K562 (cell line): Measurements from ENCODE around the gene MSL2. TPM values are rescaled to one million over a fixed set of nuclear protein-coding genes. Genes with fewer than 3 reads are reported as not detected.

ENCODE experiments used
- ATAC-seq: fragments of 200-7000 bp; cut with Tn5 transposase; 3 replicates; pipeline ENCODE4 v1.9.1; 2020; ENCODE audit warnings: moderate library complexity
- BruUV-seq: library from RNA; stranded (reverse); fragments of 400-500 nt; replicated peaks from 2 replicates; lab custom pipeline; 2021; lab: Mats Ljungman, UMichigan
- CTCF ChIA-PET: fragments of 300-600 bp; formaldehyde crosslinking; extraction: SDS; loops from one replicate; lab custom pipeline; 2021; ENCODE audit warnings: low intra/inter-chr PET ratio; lab: Yijun Ruan, JAX
- POLR2A ChIA-PET: fragments of 300-600, 350-650 bp; sonication (Branson Sonifier 250); formaldehyde crosslinking; extraction: SDS; loops from one replicate; lab custom pipeline; 2021; ENCODE audit warnings: antibody characterized with exemption, inconsistent platforms; lab: Yijun Ruan, JAX
- DNase-seq, 4 experiments: peaks; one replicate each; pipeline versions ENCODE4 v3.0.0 to v3.0.0-alpha.2; 2011 to 2018; ENCODE audit warnings: low spot score in 3 of 4, mixed read lengths in 3 of 4; ENCODE audit errors: extremely low read depth in 1 of 4
- FAIRE-seq: peaks from 2 replicates; lab custom pipeline; 2011; peaks lifted over from hg19 to GRCh38; lab: Jason Lieb, UNC
- H2AFZ ChIP-seq: 2 replicates; pipeline ENCODE4 v1.6.0; 2011; ENCODE audit warnings: low read depth, low read length, control low read depth, inconsistent platforms
- H3K27ac ChIP-seq: fragments of 200-600 bp; 3 replicates; pipeline ENCODE4 v1.8.0; 2011; ENCODE audit warnings: low read depth, mild to moderate bottlenecking, control low read depth, inconsistent platforms, low read length, moderate library complexity, mixed read lengths; ENCODE audit errors: extremely low read depth
- H3K27me3 ChIP-seq, 2 experiments: fragments of 300-600 bp in 1 of 2; 2 replicates in 1 of 2; 3 replicates in 1 of 2; pipeline versions ENCODE4 v1.6.0 to v1.8.0; 2011; ENCODE audit warnings: inconsistent platforms in 2 of 2, low read length in 2 of 2, mild to moderate bottlenecking in 1 of 2, mixed read lengths in 1 of 2, moderate library complexity in 1 of 2; ENCODE audit not compliant: control insufficient read depth in 2 of 2, insufficient read depth in 2 of 2
- H3K36me3 ChIP-seq: fragments of 300-600 bp; 3 replicates; pipeline ENCODE4 v1.8.0; 2011; ENCODE audit warnings: mild to moderate bottlenecking, low read length, inconsistent platforms; ENCODE audit not compliant: control insufficient read depth, insufficient read depth
- H3K4me1 ChIP-seq, 2 experiments: fragments of 200-600 bp in 1 of 2; replicated peaks in 1 of 2; 2 replicates in 1 of 2; 3 replicates in 1 of 2; pipeline versions ENCODE4 v1.5.1 to v1.8.0; 2011; ENCODE audit warnings: inconsistent platforms in 2 of 2, low read length in 2 of 2, mild to moderate bottlenecking in 1 of 2, mixed read lengths in 1 of 2, moderate library complexity in 1 of 2; ENCODE audit not compliant: control insufficient read depth in 2 of 2, insufficient read depth in 2 of 2
- H3K4me2 ChIP-seq: 2 replicates; pipeline ENCODE4 v1.6.1; 2011; ENCODE audit warnings: low read length, control low read depth, inconsistent platforms, mixed read lengths; ENCODE audit not compliant: insufficient read depth
- H3K4me3 ChIP-seq: fragments of 200-600 bp; sonication (generic), shearing (Covaris generic); 2 replicates; pipeline ENCODE4 v1.5.1; 2016; ENCODE audit warnings: control low read depth, inconsistent platforms
- H3K79me2 ChIP-seq: fragments of 200-600 bp; 3 replicates; pipeline ENCODE4 v1.8.0; 2011; ENCODE audit warnings: low read length, inconsistent platforms; ENCODE audit not compliant: control insufficient read depth, insufficient read depth
- H3K9ac ChIP-seq, 2 experiments: 2 replicates each; pipeline versions ENCODE4 v1.6.0 to v1.6.1; 2011; ENCODE audit warnings: low read depth in 2 of 2, low read length in 2 of 2, control low read depth in 1 of 2, inconsistent platforms in 1 of 2, mild to moderate bottlenecking in 1 of 2, mixed read lengths in 1 of 2; ENCODE audit not compliant: insufficient read depth in 1 of 2
- H3K9me1 ChIP-seq: one replicate; pipeline ENCODE4 v1.6.0; 2011; ENCODE audit warnings: inconsistent platforms, mild to moderate bottlenecking, low read length, moderate library complexity; ENCODE audit not compliant: control insufficient read depth, insufficient read depth
- H3K9me3 ChIP-seq: replicated peaks from 2 replicates; pipeline ENCODE4 v1.5.1; 2011; ENCODE audit warnings: low read depth, low read length, inconsistent platforms; ENCODE audit not compliant: control insufficient read depth, insufficient read depth
- H4K20me1 ChIP-seq: replicated peaks from 2 replicates; pipeline ENCODE4 v1.6.1; 2011; ENCODE audit warnings: low read length, inconsistent platforms, mixed read lengths; ENCODE audit not compliant: control insufficient read depth, insufficient read depth
- CHD2 ChIP-seq: IDR thresholded peaks from 2 replicates; pipeline ENCODE4 v1.6.1; 2011; ENCODE audit warnings: low read depth, low read length
- DDX20 ChIP-seq: fragments of 450-650 bp; IDR thresholded peaks from 2 replicates; pipeline ENCODE4 v1.6.1; 2016; ENCODE audit warnings: missing genetic modification characterization, low read depth, mild to moderate bottlenecking, missing compliant biosample characterization, moderate library complexity
- DEAF1 ChIP-seq: fragments of 450-650 bp; formaldehyde crosslinking; IDR thresholded peaks from 2 replicates; pipeline ENCODE4 v1.4.0; 2020; ENCODE audit warnings: mild to moderate bottlenecking, moderate library complexity
- E2F1 ChIP-seq: sonication (generic); formaldehyde crosslinking; IDR thresholded peaks from 2 replicates; pipeline ENCODE4 v1.8.1; 2023; ENCODE audit warnings: mild to moderate bottlenecking, missing genetic modification reagents, moderate library complexity
- HINFP ChIP-seq: fragments of 450-650 bp; conservative IDR thresholded peaks from 2 replicates; pipeline ENCODE4 v1.6.1; 2016; ENCODE audit warnings: missing genetic modification characterization, low read depth, mild to moderate bottlenecking, control low read depth, missing compliant biosample characterization
- HSF4 ChIP-seq: fragments of 250-450 bp; sonication (Bioruptor Pico); IDR thresholded peaks from 2 replicates; pipeline ENCODE4 v2.1.2; 2022; ENCODE audit warnings: mild to moderate bottlenecking, moderate library complexity, borderline replicate concordance
- ILF3 ChIP-seq: fragments of 450-650 bp; IDR thresholded peaks from 2 replicates; pipeline ENCODE4 v1.6.1; 2018; ENCODE audit warnings: antibody characterized with exemption, mild to moderate bottlenecking, moderate library complexity, borderline replicate concordance
- MIER1 ChIP-seq: fragments of 450-650 bp; IDR thresholded peaks from 2 replicates; pipeline ENCODE4 v1.6.1; 2016; ENCODE audit warnings: antibody characterized with exemption, mild to moderate bottlenecking, low read depth
- MYC ChIP-seq, 2 experiments: fragments of 250-450 bp in 1 of 2; sonication (Bioruptor Pico) in 1 of 2; IDR thresholded peaks; 2 replicates each; pipeline versions ENCODE4 v1.5.1 to v1.6.1; 2012 to 2021; ENCODE audit warnings: low read depth in 2 of 2, borderline replicate concordance in 1 of 2, improper control_type of control experiment in 1 of 2, low read length in 1 of 2, mild to moderate bottlenecking in 1 of 2, moderate library complexity in 1 of 2
- POLR2A ChIP-seq: fragments of 450-650 bp; conservative IDR thresholded peaks from 2 replicates; pipeline ENCODE4 v1.6.1; 2016
- POLR2H ChIP-seq: IDR thresholded peaks from 2 replicates; pipeline ENCODE4 v1.6.1; 2016; ENCODE audit warnings: missing genetic modification characterization, low read depth, mild to moderate bottlenecking, control low read depth, missing compliant biosample characterization, moderate library complexity
- SMAD2 ChIP-seq: fragments of 150-350 bp; IDR thresholded peaks from 2 replicates; pipeline ENCODE4 v1.6.1; 2014; ENCODE audit warnings: low read depth, mild to moderate bottlenecking, low read length
- U2AF2 ChIP-seq: fragments of 200-400 bp; formaldehyde crosslinking; optimal IDR thresholded peaks from 2 replicates; pipeline ENCODE3; 2017; ENCODE audit warnings: low read depth, mild to moderate bottlenecking, low read length
- ZBTB49 ChIP-seq: sonication (generic); formaldehyde crosslinking; IDR thresholded peaks from 2 replicates; pipeline ENCODE4 v1.8.0; 2022; ENCODE audit warnings: missing genetic modification reagents, mild to moderate bottlenecking, borderline replicate concordance
- ZNF316 ChIP-seq: fragments of 450-650 bp; IDR thresholded peaks from 2 replicates; pipeline ENCODE4 v1.6.1; 2016
- WGBS: fragments of 100-300 bp; shearing (Covaris generic); methylation state at CpG from one replicate; pipeline ENCODE4 v1.1.6; 2016; ENCODE audit warnings: low coverage, mixed read lengths; ENCODE audit not compliant: insufficient coverage; ENCODE audit errors: missing lambda C conversion rate; 5-methylcytosine and 5-hydroxymethylcytosine counted together
- in situ Hi-C: fragments of 300-500 bp; cut with MboI; formaldehyde crosslinking; loops from 4 replicates; pipeline ENCODE4 v1.15.0; 2018; ENCODE audit warnings: inconsistent platforms, mixed read lengths
- intact Hi-C: fragments of 100-400 bp; cut with micrococcal nuclease; formaldehyde crosslinking; loops from 2 replicates; pipeline ENCODE4 v1.14.2; 2022
- polyA plus RNA-seq, 8 experiments: library from polyadenylated mRNA; depleted of rRNA in 4 of 8; stranded (reverse) in 5 of 8; unstranded in 3 of 8; fragments of >200 nt; fragmentation: Nextera tagmentation in 2 of 8; fragmentation: Illumina TruSeq in 1 of 8; extraction: Ambion mirVana in 2 of 8; extraction: Trizol in 1 of 8; gene quantifications; 2 replicates each; pipeline versions ENCODE4 v1.2.1 to v1.2.3, GENCODE V29; 2011 to 2014; ENCODE audit warnings: inconsistent platforms in 1 of 8, missing spikeins in 1 of 8
- total RNA-seq, 7 experiments: library from RNA; depleted of rRNA in 6 of 7; stranded (reverse); fragments of >200 nt in 6 of 7; fragmentation: Illumina TruSeq in 2 of 7; extraction: Trizol in 2 of 7; gene quantifications; 2 replicates each; pipeline versions ENCODE4 v1.2.1 to v1.2.3, GENCODE V29; 2011 to 2021; ENCODE audit warnings: low replicate concordance in 1 of 7

Gene MSL2
- total and polyA plus RNA-seq, 9 of the 15 experiments (the other 6 are each of a cell fraction or from before 2014, with no cell fraction given): 1.9 to 19.9 (median 9.1) TPM

- TF ChIP-seq U2AF2 (no peak), MIER1 (no peak), ZBTB49 (no peak)
Observed at GRCh38 chr3:136181741-136182140, 14.4 kb downstream of the MSL2 start (continued).

- ChIA-PET POLR2A (interaction anchor here (1.4 kb wide), 1 partner anchor 10 kb away, joined by 6 read pairs; no protein-coding TSS in a partner anchor), CTCF (no interaction called here)
- Histone ChIP-seq H4K20me1 (peaks cover 26% of the 10 kb centered on the region), H3K4me2 (no peak overlapping the region), H3K27ac (no peak overlapping the region), H2AFZ (no peak overlapping the region), H3K9me1 (no peaks in the 10 kb centered on the region), H3K27me3 (no peaks in the 10 kb centered on the region), H3K4me1 (peaks cover 7 to 20% of the 10 kb centered on the region in 2 experiments; a peak in 4 of 5 replicates), H3K36me3 (no peaks in the 10 kb centered on the region), H3K4me3 (no peak overlapping the region), H3K9me3 (no peaks in the 10 kb centered on the region), H3K79me2 (peaks cover 97% of the 10 kb centered on the region), H3K9ac (no peak overlapping the region)
- BruUV-seq: no TSS peak
- in situ Hi-C loops: no loop called here
- no peak for DNase-seq
- no peak for FAIRE-seq
- intact Hi-C loops: no loop called here
- ATAC-seq: no peak
- 73% methylated on average over 4 of the region's 4 CpGs for WGBS
- no peak for TF ChIP-seq DDX20 (tag)
- no peak for TF ChIP-seq POLR2A
- TF ChIP-seq HINFP (tag): no peak
- no peak for TF ChIP-seq POLR2H (tag)
- TF ChIP-seq MYC (IDR thresholded peaks at IDR 0.05; ENCODE audit: low read depth, low read length): no peak
- TF ChIP-seq MYC (CRISPR knock-in tag; IDR thresholded peaks at IDR 0.05; ENCODE audit: borderline replicate concordance, low read depth): no peak
- no peak for TF ChIP-seq SMAD2
- no peak for TF ChIP-seq ILF3
- TF ChIP-seq ZNF316: no peak
- no peak for TF ChIP-seq E2F1 (CRISPR knock-in tag)
- TF ChIP-seq HSF4: no peak
- no peak for TF ChIP-seq CHD2
- no peak for TF ChIP-seq DEAF1 (CRISPR knock-in tag)
Observed at GRCh38 chr3:136177876-136178275, 18.3 kb downstream of the MSL2 start.
